CD4-positive, alpha-beta T cell treated with Interleukin-21 for 1 hour (primary cell): ENCODE measurements around the gene EXOC1.
"Not testable (repeated sequence)": the region's sequence is repeated elsewhere in the genome, so short reads cannot be mapped to it uniquely, and the experiment has no call there.

Source experiments
- DNase-seq: peaks from one replicate; pipeline ENCODE4 v3.0.0-alpha.2; 2020

Gene EXOC1

DNA sequence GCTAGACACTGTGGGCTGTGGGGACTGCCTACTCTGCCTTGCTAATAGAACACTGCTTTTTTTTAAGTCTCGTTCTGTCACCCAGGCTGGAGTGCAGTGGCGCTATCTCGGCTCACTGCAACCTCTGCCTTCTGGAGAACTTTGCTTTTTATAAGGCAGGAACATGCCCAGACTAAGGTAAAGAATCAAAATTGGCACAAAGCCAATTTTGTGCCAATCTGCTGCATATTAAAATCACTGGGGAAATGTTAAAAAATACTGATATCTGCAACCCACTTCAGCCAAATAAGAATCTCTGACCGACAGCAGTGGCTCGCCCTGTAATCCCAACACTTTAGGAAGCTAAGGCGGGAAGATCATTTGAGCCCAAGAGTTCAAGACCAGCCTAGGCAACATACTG lies 58.8 kb downstream of the EXOC1 start:
- DNase-seq, result no peak

DNA sequence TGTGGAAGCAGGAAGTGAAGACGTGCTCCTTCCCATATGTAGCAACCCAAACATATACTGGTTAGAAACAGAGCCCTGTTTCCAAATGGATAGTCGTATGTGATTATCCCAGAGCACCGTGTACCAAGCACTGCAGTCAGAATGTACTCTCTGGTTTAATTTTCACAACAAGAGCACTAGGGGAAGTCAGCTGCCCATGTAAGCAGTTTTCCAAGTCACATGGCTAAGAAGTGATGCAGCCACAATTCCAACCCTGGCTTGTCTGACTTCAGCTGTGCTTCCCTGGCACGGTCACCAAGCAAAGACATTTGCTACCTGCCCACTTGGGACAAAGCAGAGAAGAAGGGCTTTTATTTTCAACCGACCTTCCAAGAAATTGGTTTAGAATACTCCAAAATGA lies 67.1 kb downstream of the EXOC1 start:
- no peak for DNase-seq

DNA sequence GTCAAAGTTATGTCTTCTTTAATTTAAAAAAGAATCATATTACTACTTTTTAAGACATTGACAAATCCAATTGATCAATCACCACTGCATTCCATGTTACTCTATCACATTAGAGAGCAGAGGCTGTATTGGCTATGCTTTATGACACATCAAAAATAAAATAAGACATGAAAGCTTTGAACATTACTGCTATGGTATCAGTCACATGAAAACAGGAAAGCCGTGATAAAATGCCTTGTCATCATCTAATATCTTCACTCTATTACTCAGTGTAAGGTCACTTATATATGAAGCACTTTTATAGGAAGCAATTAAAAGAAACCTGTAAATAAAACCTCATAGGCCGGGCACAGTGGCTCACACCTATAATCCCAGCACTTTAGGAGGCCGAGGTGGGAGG lies 67.6 kb downstream of the EXOC1 start:
- no peak for DNase-seq

DNA sequence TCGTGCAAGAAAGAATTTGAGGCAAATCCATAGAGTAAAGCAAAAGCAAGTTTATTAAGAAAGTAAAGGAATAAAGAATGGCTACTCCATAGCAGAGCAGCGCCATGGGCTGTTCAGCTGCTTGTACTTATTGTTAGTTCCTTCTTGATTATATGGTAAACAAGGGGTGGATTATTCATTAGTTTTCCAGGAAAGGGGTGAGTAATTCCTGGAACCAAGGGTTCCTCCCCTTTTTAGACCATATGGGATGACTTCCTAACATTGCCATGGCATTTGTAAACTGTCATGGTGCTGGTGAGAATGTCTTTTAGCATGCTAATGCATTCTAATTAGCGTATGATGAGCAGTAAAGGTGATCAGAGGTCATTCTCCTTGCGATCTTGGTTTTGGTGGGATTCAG lies 71.8 kb downstream of the EXOC1 start:
- no peak for DNase-seq

DNA sequence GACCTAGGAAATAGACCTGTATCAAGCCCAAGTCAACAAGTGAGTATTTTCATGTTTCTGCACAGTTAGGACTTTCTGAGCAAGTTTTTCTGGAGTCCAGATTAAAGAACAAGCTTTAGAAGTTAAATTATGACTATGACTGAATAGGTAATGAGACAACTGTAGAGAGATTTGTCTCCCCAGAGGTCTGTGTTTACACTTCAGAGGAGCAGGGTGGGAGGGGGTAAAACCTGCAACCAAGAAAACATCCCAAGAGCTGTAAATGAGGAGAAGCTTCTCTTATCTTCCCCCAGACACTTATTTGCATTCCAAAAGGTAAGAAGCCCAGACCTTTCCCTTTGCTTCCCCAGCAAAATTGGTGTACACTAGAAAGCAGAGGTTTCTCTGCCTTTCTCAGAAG lies 73.2 kb downstream of the EXOC1 start:
- no peak for DNase-seq

DNA sequence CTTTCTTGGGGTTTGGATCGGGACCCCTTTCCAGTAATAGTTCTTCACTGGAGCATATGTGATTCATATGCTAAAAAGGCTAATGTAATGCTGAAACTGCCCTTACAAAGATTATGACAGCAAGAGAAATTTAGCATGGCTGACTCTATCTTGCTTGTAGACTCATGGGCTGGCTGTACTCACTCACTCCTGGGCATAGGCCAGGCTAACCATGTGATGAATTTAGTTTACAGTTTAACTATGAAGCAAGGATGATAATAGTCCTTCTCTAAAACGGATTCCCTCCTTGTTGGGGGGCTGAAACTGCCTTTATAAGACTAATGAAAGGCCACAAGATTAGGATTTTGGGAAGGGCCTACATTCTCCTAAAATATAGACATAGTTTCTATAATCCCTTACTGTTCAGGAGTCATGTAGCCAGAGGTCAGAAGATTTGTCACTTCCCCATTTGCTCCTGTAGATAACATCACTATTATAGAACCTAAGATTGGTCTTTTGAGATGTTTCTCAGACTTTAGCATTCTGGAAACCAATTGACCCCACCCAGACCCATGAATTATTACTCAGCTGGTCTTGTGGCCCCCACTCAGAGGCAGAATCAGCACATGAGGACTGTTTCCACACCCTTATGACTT lies 74.5 kb downstream of the EXOC1 start:
- DNase-seq, result no peak

DNA sequence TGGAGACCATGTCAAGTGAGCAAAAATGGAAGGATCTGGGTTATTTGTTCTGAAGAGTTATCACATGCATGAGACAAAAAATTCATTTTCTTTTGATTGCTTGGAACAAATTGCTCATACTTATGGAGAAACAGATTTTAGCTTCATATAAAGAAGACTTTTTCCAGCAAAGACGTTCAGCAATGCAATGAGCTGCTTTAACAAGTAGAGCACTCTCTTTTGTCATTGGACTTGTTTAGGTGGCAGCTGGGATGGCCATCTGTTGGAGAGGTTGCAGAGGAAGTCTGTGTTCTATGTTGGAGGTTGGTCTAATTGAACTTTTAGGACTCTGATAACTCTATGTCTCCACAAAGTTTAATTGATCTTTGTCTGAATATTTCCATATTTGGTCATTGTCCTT lies 75.4 kb downstream of the EXOC1 start:
- no peak for DNase-seq

DNA sequence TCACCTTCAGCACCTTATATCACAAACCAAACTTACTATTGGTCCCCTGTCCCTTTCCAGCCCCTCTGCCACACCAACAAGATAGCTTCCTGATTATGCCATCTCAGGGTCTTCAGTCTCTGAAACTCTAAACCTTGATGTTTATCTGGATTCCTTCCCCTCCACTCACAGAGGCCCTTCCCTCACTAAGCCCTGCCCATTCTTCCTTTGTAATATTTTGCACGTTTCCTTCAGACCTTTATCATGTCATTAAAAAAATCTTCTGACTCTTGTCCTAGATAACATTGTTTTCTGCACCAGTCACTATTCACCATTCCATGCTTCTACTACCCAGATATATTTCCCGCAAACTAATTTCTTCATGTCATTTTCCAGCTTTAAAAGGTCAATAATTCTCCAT lies 77.6 kb downstream of the EXOC1 start:
- DNase-seq, result no peak

DNA sequence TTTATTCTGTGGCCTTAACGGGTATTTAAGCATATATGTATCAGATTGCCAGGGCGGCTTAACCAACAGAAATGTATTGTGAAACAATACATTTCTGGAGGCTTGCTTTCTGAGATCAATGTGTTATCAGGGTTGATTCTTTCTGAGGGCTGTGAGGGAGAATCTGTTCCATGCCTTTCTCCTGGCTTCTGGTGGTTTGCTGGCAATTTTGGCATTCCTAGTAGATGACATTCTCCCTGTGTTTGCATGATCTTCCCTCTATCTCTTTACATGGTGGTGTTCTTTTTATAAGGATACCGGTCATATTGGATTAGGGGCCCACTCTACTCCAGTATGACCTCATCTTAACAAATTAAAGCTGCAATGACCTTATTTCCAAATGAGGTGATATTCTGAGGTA lies 78.4 kb downstream of the EXOC1 start:
- DNase-seq, result no peak

DNA sequence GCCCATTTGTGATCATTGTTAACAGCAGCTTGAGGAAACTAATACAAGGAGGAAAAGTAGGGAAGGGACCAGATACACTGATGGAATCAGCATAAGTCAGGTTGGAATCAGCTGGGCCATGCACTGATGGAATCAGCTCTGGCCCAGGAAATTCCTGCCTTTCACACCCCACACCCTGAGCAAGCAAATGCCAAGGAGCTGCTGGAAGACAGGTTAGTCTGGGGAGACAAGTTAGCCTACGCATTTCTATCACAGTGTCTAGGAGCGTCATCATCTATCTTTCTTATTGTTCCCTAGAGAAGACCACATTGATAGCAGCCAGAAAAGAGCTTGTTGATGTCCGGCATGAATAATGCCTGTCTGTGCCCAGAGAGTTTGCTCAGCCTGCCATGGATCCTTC lies 79.1 kb downstream of the EXOC1 start:
- DNase-seq, result no peak

DNA sequence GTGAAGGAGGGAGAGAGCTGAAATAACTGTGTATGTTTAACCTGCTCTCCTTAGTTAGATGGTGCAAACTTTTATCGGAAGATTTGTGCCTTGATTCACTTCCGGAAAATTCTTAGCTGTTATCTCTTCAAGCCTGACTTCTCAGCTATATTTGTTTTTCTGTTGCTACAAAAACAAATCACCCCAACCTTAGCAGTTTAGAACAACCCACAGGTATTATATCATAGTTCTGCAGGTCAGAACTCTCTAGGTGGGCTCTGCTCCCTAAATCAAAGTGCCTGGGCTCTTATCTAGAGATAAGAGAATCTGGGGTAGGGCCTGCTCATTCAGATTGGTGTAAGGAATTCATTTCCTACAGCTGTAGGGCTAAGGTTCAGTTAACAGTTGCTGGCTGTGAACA lies 80.2 kb downstream of the EXOC1 start:
- DNase-seq, result no peak

DNA sequence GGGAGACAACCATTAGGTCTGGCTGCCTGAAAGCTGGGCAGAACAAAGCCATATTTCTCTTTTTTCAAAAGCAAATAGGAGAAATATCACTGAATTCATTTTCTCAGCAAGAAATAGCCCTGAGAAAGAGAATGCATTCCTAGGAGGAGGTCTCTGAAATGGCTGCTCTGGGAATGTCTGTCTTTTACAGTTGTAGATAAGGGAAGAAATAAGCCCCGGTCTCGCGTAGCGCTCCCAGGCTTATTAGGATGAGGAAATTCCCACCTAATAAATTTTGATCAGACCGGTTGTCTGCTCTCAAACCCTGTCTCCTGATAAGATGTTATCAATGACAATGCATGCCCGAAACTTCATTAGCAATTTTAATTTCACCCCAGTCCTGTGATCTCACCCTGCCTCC lies 82.5 kb downstream of the EXOC1 start:
- DNase-seq, result not testable (repeated sequence)

DNA sequence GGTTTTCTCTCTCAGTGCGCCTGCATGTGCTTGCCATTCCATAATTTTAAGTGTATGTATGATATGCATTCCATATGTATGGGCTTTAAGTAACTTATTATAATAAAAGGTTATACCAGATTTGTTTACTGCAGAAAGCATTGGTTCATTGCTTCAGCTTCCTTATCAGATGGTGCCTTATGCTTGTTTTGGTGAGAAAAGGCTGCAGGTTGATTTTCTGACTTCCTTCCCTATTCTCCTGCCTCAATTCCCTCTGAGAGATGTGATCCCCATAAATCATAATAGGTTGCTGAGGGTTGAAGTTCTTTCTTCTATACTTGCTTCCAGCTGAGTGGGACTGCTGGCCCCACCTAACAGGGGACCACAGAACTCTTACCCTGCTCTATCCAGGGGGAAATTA lies 85.0 kb downstream of the EXOC1 start:
- no peak for DNase-seq

DNA sequence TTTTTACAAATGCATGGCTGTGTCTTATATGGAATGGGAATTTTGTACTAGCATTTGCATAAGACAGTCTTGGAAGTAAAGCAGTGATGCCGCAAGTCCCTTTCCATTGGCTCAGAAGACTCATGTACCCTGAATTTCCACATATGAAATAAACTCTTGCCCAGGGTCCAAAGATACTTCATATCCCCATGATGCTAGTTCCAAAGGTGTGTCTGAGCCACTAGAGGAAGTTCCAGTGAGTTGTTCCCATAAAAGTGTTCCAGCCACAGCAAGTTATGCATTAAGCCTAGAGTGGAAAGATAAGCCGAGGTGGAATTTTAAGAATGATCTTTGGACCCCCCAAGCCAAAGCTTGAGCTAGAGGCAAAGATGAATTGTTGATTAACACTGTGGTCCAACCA lies 86.0 kb downstream of the EXOC1 start:
- DNase-seq, result no peak

DNA sequence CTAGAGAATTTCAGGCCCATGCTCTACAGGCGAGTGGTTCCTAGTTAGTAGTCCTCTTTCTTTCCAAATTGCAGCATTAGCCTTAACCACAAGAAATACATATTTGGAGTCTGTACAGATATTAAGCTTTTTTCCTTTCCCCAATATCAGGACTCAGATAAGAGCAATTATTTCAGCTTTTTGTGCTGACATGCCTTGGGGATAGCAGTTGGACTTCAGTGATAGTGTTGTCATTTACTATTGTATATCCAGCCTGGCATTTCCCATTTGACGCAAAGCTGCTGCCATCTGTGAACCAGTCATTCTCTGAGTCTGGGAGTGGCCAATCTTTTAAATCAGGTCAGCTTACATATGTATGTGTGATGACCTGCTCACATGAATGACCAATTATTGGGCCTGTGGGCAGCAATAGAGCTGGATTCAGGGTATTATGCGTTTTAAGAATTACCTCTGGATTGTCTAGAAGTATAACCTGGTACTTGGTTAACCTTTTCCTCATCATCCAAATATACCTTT lies 88.5 kb downstream of the EXOC1 start:
- no peak for DNase-seq

DNA sequence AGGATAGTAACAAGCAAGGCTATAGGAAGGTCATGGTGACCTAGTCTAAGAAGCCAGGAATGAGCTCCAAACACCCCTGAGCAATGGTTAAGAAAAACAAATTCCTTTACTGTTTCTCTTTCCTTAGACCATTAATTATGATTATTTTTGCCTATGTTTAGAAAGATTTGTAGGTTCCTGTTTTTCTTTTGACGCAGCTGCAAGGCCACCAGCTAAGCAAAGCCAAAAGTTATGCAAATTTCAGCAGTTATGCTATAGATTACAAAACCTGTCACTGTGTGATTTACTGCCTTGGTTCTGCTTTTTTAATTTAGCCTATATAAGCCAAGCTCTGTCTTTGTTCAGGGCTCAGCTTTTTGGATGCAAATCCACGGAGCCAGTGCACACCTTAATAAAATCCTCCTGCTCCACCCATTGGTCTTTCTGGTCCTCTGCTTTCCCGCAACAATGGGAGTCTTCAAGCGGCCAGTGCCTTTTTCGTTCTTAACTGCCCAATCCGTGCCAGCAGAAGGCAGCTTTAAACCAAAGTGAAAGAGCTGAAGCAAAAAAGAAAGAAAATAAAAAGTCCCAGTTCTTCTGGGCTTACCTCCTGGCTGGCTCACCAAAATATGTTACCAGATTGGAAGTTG lies 93.9 kb downstream of the EXOC1 start:
- DNase-seq, result no peak

DNA sequence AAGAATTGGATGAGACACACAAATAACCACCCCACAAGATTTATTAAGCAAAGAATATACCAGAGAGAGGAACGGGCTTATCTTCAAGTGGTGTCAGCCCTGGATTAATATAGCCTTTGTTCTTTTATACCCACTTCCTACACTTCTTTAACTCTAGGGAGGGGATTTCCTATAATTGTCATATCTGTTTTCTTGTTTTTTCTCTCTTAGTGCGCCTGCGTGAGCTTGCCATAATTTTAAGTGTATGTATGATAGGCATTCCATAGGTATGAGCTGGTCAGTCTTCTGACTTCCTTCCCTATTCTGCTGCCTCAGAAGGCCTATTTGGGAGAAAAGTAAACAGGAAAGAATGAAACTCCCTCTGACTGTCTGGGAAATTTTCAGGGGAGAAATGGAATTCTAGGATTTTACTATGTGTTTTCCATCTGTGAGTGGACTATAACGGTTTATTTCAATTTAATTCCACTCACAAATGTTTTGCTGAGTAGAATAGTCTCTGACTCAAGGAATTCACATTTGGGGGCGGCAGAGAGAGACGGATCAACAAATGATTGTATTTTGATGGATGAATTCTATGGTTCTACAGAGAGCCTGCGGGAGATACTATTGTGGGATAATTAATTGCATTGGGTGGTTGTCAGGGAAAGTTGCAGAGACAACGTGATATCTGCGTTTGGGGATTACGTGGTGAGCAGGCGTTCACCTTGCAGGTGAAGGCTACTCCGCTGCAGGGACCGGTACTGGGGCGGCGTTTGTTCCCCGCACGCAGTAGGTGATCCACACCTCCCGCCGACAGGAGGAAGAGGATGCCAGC lies 94.7 kb downstream of the EXOC1 start:
- DNase-seq, result peak; percentile 80

DNA sequence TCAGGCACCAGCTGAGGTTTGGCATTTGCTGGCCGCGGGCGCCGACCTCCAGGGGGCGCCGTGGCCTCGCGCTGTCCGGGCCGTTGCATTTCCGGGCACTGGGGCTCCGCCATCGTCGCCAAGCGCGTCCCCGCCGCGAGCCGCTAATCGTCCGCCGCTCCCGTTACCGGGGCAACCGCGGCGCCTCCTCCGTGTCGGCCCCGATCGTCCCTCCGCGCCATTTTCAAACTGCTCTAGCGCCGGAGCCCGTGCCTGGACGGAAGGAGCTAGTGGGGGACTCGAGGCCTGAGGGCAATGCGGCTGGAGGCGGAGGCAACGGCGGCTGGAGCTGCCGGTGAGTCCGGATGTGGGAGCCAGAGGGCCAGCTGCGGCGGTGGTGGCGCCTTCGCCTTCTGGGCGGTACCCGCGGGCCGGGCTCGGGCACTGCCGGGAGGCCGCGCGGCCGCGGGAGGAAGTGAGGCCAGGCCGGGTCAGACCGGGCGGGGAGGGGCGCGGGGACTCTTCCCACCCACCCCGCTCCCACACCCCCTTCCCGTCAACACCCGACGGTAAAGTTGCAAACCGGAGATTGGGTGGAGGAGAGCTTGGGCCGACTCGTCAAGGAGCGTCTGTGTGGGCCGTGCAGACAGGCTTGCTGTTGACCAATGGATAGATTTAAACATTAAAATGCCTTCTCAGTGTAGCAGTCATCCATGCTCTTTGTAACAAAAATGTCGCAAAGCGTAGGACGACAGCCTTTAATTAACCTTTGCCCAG lies 95.5 kb downstream of the EXOC1 start, which contains the start of gene CEP135:
Gene CEP135 (plus strand): TSS at position 220 of the 756 bp plus-strand sequence. CDS start 3,186 bp downstream, outside the sequence.
- peak; percentile 94 for DNase-seq

DNA sequence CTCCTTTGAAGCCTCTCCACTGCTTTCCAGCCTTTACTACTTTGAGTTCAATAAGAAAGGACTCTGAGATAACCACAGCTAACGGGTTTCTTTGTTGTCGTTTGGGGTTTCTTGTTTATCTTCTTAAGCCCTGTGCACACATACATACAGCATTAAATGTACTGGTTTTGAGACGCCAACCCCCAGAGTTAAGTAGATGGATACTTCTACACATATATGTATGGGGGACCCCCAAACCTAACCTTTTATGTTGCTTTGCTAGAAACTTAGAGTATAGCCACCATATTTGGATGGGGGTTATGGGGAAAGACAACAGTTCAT lies 96.0 kb downstream of the EXOC1 start:
- no peak for DNase-seq

DNA sequence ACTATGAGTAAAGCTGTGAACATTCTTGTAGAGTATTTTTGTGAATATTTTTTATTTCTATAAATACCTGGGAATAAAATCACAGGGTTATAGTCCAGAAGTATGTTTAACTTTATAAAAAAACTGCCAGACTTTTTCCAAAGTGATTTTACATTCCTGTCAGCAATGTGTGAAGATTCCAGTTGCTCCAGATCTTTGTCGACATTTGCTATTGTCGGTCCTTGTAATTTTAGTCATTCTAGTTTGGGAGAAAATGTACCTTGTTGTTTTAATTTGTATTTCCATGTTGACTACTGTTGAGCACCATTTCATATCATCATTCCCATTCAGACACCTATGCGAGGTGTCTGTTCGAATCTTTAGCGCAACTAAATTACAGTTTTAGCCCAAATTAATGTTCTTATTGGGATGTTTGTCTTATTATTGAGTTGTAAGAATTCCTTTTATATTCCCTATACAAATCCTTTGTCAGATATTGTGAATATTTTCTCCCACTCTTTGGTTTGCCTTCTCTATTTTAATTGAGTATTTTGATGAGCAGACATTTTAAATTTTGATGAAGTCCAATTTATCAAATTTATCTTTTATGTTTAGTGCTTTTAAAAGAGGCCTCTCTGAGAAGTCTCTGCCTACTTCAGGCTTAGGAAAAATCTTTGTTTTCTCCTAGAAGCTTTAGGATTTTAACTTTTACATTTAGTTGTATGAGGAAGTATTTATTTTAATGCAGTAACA lies 97.9 kb downstream of the EXOC1 start:
- no peak for DNase-seq
